GF-D8 (cell line): ENCODE results near the gene PIN4.
A peak's percentile ranks its signal among the peaks of the same experiment; 100 is the strongest.
"Not testable (repeated sequence)": the region's sequence is repeated elsewhere in the genome, so short reads cannot be mapped to it uniquely, and the experiment has no call there.

ENCODE experiments used
- DNase-seq: peaks from one replicate; lab custom pipeline; 2025; lab: John Stamatoyannopoulos, UW

The PIN4 gene

GRCh38 chrX:72181178-72182125 is at the start of gene PIN4:
Gene PIN4, plus strand, starts transcription at chrX:72181757. Its CDS starts 29 bp downstream, at chrX:72181786.
- peak; percentile 90 for DNase-seq

- no peak for DNase-seq
Measured at GRCh38 chrX:72132456-72132855, 49.1 kb upstream of the PIN4 start.

DNA sequence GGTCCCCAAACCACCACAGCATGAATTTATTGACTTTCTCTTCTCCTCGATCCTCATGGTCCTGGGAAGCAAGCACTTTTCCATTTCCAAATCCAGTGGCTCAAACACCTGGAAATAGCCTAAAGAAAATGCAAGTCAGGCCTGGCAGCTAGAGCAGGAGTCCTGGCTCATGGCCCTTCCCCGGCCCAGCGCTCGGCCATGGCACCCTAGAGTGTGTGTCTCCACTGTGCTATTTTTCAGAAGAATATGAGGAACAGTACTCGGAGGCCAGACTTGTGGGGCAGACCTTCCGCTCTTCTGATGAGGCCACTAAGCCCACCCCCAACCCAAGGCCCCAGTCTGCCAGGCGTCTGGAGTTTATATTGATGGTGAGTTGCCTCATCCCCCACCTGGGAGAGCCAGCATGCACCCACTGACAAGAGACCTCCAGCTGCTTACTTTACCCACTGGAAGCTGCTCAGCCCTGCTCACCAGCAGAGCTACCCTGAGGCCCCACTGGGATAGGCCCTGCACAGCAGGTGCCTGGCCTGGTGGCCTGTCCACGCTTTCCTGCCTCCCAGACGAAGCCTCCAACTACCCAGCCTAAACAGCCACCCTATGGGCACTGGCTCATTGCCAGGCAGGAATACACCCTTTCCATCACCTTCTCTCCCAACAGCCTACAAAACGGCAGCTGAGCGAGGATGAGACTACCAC is 47.6 kb upstream of the PIN4 start:
- no peak for DNase-seq

DNA sequence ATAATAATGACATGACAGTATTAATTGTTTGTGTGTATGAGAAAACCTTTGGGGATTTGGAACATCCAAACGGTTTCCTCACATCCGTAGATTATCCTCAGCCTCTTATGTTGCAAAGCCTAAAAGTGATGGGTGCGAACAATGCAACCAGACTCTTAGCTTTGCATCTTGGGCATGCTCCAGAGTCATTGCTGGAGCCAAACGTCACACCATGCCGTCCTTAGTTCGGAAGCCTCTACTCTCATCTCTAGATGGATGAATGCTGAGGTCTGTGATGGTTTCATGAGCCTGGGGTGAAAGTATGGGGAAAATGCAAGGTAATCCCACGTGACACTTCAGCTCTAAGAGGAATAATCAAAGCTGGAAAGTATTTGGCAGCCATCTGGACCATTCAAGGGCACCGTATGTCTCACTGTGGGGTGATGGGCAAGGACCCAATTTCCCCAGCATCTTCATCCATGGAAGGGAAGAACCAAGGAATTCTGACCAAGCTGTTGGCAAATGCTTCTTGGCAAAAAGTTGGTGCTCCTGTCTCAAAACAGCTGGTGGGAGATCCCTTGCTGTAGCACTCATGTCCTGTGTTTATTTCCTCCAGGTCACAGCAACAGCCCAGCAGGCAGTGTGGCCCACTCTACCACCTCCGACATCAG is 43.6 kb upstream of the PIN4 start:
- no peak for DNase-seq

DNA sequence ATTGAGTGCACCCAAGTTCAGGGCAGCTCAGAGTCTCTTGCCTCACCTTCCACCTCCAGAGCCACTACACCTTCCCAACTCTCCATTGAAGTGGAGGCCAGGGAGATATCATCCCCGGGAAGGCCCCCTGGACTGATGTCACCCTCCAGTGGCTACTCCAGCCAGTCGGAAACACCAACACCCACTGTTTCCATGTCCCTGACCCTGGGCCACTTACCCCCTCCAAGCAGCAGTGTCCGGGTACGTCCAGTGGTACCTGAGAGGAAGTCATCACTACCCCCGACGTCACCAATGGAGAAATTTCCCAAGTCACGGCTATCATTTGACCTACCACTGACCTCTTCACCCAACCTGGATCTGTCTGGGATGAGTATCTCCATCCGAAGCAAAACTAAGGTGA is 42.0 kb upstream of the PIN4 start:
- DNase-seq: no peak

DNA sequence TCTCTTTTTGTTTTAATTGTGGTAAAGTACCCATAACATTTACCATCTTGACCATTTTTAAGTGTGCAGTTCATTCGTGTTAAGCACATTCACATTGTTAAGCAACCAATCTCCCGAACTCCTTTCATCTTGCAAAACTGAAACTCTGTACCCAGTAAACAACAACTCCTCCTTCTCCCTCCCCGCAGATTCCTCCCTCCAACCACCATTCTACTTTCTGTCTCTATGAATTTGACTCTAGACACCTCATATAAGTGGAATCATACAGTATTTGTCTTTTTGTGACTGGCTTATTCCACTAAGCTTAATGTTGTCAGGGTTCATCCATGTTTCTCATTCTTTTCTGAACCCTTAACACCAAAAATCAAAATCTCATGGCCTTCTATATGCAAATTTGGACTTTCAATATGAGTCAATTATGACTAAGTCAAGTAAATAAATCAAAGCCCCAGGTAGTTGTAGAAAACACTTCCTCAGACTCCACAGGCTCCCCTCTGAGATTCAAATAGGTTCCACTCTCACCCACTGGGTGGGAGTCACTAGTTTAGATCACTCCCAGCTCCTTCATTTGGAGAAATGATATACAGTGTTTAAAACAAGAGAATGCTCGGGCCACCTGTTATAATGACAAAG is 40.1 kb upstream of the PIN4 start:
- no peak for DNase-seq

DNA sequence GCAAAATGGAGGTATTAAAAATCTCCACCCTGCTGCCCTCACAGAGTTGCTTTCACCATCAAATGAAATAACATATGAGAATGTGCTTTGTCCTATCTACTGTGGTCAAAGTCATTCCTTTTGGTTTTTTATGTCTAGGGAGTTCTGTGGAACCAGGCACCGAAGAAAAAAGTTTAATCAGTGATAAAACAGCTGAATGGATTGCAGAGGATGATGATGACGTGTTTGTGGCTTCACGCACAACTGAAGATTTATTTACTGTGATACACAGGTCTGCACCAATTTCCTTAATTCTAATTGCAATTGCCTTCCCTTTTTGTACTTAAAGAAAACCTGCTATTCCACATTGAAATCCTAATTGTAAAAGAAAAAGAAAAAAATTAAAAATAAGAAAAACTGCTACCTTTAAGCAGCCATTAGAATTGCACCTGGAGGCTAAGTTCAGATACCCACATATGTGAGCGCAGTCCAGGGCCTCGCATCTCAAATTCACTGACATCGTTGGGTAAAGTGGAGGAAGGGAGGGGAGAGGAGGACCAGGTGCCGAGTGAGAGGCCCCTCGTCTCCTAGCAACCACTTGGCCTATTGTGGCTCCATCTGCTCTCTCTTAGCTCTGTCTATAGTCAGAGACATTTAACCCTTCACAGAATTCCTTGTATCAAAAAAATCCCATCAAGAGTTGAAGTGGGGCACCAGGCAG is 39.3 kb upstream of the PIN4 start:
- DNase-seq: no peak

DNA sequence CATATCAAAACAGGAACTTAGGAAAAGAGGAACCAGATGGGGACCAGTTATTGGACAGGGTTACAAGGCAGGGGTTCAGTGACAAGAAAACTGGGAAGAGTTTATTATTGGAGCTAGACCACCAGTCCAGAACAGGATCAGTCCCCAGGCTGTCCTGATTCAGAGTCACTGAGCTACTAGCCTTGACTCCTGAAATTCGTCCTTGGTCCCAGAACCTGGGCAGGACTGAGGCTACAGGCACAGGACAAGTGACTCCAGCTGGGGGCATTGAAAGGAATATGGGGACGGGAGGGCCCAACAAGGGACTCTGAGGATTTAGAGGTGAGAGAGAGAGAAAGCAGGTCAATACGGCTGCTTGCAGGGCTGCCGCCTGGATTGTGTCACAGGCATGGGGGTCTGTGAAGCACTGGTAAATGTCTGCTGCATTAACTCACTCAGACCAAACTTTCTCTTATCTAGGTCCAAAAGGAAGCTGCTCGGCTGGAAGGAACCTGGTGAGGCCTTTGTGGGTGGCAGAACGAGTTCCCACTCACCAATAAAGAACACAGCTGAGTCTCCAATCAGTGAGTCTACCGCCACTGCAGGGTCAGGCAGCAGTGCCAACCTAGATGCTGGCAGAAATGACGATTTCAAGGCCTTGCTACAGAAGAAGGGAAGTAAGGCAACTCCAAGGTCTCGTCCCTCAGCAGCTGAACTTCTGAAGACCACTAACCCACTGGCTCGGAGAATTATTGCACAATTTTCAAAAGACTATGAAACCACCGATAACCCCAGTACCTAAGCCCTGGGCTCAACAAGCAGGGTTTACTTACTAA is 38.6 kb upstream of the PIN4 start:
- DNase-seq: no peak

- DNase-seq: no peak
Measured at GRCh38 chrX:72143609-72143907, 38.0 kb upstream of the PIN4 start.

DNA sequence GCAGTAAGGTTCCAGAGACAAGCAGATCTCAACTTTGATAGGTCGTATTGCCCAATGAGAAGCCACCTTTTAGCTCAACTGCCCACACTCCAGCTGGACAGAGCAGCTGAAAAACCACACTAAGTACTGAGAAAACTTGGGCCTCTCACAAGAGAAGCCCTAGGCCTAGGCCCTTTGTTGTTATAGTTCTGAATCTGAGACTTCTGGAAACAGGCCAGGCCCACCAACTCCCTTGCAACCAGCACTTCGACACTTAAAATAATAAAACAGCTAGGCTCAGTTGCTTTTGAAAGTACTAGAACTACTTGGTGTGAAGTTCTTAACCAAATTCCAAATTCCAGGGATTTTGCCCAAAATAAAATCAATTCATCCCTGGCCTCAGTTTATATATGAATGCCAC is 36.4 kb upstream of the PIN4 start:
- DNase-seq: no peak

GRCh38 chrX:72146527-72146926 is 35.0 kb upstream of the PIN4 start:
- no peak for DNase-seq

DNA sequence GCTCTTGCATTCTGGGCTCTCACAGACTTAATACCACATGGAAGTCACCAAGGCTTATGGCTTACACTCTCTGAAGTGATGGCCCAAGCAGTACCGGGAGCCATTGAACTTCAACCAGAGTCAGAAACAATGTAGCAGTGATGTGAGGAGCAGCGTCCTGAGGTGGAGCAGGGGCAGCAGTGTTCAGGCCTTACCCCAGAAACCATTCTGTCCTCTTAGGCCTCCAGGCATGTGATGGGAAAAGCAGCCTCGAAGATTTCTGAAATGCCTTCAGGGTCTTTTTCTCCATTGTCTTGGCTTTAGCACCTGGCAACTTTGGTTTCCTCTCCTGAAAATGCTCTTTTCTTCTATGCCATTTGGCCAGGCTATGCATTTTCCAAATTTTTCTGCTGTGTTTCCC is 22.8 kb upstream of the PIN4 start:
- DNase-seq: no peak

DNA sequence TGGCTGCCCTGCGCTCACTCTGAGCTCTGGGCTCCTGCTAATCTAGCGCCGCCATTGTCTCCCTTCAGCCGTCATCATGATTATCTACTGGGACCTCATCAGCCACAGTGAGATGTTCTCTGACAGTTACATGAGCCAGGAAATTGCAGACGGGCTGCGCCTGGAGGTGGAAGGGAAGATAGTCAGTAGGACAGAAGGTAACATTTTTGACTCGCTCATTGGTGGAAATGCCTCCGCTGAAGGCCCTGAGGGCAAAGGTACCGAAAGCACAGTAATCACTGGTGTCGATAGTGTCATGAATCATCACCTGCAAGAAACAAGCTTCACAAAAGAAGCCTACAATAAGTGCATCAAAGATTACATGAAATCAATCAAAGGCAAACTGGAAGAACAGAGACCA is 21.8 kb upstream of the PIN4 start:
- no peak for DNase-seq

GRCh38 chrX:72165551-72165950 is 16.0 kb upstream of the PIN4 start:
- no peak for DNase-seq

GRCh38 chrX:72169008-72169728 is 12.4 kb upstream of the PIN4 start:
- DNase-seq: peak; percentile 49

DNA sequence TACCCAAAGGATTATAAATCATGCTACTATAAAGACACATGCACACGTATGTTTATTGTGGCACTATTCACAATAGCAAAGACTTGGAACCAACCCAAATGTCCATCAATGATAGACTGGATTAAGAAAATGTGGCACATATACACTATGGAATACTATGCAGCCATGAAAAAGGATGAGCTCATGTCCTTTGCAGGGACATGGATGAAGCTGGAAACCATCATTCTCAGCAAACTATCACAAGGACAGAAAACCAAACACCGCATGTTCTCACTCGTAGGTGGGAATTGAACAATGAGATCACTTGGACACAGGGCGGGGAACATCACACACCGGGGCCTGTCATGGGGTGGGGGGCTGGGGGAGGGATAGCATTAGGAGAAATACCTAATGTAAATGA is 5.3 kb upstream of the PIN4 start:
- not testable (repeated sequence) for DNase-seq

DNA sequence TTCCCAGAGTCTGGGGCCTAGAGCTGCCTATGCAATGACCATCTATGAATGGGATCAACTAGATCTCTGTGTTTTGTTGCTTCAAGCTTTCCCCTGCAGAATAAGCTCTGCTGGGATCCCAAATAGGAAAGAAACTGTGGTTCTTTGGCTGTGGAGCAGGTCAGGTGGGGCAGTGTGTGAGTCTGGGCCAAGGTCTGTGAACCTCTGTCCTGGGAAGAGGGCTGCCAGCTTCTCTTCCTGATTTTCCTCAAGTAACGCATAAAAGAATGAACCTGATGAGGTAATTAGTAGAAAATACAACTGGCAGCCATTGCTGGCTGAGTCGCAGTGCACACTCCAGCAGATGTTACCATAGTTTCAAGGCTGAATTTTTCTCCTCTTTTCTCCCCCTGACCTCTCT is 4.6 kb upstream of the PIN4 start:
- DNase-seq: no peak

GRCh38 chrX:72180539-72180938 is 1.0 kb upstream of the PIN4 start:
- no peak for DNase-seq

- DNase-seq: no peak
Measured at GRCh38 chrX:72182924-72183323, 1.4 kb downstream of the PIN4 start.

GRCh38 chrX:72201836-72202536 is 20.4 kb downstream of the PIN4 start:
- no peak for DNase-seq
